Activated T-cell treated with anti-CD3 and anti-CD28 coated beads, Interleukin-2, amount 50 U/mL, for 1 hour (primary cell): ENCODE results near the gene CCBE1.

Experiments used
- DNase-seq: peaks from one replicate; pipeline ENCODE4 v3.0.0-alpha.2; 2020

The CCBE1 gene

GRCh38 chr18:59437851-59438569, 259.2 kb downstream of the CCBE1 start:
- no peak for DNase-seq

- DNase-seq, result no peak
Measured at GRCh38 chr18:59432803-59433597, 264.2 kb downstream of the CCBE1 start.

- DNase-seq, result no peak
Measured at GRCh38 chr18:59431131-59431530, 266.1 kb downstream of the CCBE1 start.

GRCh38 chr18:59429608-59430007, 267.6 kb downstream of the CCBE1 start:
- DNase-seq, result no peak

GRCh38 chr18:59428018-59428417, 269.2 kb downstream of the CCBE1 start:
- DNase-seq, result no peak

- DNase-seq, result no peak
Measured at GRCh38 chr18:59426855-59427254, 270.4 kb downstream of the CCBE1 start.

GRCh38 chr18:59423259-59423658, 274.0 kb downstream of the CCBE1 start:
- no peak for DNase-seq

GRCh38 chr18:59420244-59420643, 277.0 kb downstream of the CCBE1 start:
- no peak for DNase-seq

- DNase-seq, result no peak
Measured at GRCh38 chr18:59419386-59419785, 277.8 kb downstream of the CCBE1 start.

- DNase-seq, result no peak
Measured at GRCh38 chr18:59416818-59417217, 280.4 kb downstream of the CCBE1 start.

- no peak for DNase-seq
Measured at GRCh38 chr18:59414111-59414653, 283.0 kb downstream of the CCBE1 start.

- DNase-seq, result peak; percentile 70
Measured at GRCh38 chr18:59402432-59403090, 294.7 kb downstream of the CCBE1 start.

GRCh38 chr18:59400407-59400806, 296.8 kb downstream of the CCBE1 start:
- no peak for DNase-seq

GRCh38 chr18:59395226-59396175, 301.7 kb downstream of the CCBE1 start:
- no peak for DNase-seq

- no peak for DNase-seq
Measured at GRCh38 chr18:59393381-59393780, 303.8 kb downstream of the CCBE1 start.

- no peak for DNase-seq
Measured at GRCh38 chr18:59388817-59389216, 308.4 kb downstream of the CCBE1 start.

GRCh38 chr18:59387687-59388565, 309.3 kb downstream of the CCBE1 start:
- DNase-seq, result no peak

GRCh38 chr18:59386909-59387686, 310.1 kb downstream of the CCBE1 start:
- DNase-seq, result no peak

- DNase-seq, result no peak
Measured at GRCh38 chr18:59385191-59385590, 312.0 kb downstream of the CCBE1 start.

- no peak for DNase-seq
Measured at GRCh38 chr18:59383851-59384250, 313.4 kb downstream of the CCBE1 start.
